Measurements from ENCODE around the gene VAMP8. TPM values are rescaled to one million over a fixed set of nuclear protein-coding genes. Genes with fewer than 3 reads are reported as not detected.
"Not testable (repeated sequence)": the region's sequence is repeated elsewhere in the genome, so short reads cannot be mapped to it uniquely, and the experiment has no call there.

VAMP8 gene
- total RNA-seq, 1 experiment from 2014 or later = 5.1 TPM

DNA sequence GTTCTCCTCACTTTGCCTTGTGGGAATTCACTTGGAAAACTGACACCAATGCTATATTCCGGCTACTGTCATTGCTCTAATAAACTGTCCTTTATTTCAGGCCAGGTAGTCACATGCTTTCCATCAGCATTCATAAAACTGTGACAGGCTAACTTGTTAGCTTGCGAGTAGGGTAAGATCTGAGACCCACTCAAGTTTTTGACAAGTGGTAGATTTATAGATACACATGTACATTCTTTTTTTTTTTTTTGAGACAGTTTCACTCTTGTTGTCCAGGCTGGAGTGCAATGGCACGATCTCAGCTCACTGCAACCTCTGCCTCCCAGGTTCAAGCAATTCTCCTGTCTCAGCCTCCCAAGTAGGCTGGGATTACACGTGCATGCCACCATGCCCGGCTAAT is 40.3 kb downstream of the VAMP8 start:
- not testable (repeated sequence) for DNase-seq (ENCODE audit: low read depth)

DNA sequence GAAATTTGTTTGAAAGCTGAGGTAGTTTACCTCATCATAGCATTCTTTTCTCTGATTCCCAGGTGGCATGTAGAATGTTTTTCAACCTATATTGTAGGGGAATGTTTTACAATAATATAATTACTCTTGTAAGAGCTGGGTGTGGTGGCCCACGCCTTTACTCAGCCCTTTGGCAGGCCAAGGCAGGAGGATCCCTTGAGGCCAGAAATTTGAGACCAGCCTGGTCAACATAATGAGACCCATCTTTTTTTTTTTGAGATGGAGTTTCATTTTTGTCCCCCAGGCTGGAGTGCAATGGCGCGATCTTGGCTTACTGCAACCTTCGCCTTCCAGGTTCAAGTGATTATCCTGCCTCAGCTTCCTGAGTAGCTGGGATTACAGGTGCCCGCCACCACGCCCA is 42.2 kb downstream of the VAMP8 start:
- no peak for DNase-seq (ENCODE audit: low read depth)

DNA sequence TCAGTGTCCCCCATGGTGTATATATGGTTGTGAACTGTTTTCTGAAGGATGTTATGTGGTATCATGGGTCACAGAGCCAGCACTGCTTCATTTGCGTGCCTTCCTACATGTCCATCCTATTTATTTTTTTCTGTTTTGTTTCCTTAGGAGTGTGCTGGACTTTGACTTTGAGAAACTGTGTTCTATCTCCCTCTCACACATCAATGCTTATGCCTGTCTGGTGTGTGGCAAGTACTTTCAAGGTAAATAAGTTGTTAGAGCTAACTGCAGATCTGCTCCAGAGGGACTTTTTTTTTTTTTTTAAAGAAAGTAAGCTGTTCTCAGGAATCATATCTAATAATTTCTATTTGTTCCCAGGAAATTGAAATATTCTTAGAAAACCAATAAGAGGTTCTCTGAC is 44.0 kb downstream of the VAMP8 start:
- DNase-seq (ENCODE audit: low read depth) = no peak

DNA sequence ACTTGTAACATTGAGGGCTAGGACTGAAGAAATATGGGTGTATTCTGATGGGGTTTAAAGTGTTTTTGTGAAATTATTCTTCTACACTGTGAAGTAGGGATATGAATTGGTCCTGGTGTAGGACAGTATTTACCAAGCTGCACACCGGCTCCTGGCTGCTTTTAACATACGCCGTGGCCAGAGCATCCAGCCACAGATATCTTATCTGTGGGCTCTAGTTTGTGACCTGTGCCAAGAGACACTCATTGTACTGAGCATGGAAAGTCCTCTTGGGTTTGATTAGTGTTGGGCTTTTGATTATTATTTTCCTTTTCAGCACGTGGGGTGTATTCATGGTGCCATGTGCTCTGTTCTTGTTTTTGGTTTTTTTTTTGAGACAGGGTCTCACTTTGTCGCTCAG is 46.6 kb downstream of the VAMP8 start:
- DNase-seq (ENCODE audit: low read depth) = no peak

DNA sequence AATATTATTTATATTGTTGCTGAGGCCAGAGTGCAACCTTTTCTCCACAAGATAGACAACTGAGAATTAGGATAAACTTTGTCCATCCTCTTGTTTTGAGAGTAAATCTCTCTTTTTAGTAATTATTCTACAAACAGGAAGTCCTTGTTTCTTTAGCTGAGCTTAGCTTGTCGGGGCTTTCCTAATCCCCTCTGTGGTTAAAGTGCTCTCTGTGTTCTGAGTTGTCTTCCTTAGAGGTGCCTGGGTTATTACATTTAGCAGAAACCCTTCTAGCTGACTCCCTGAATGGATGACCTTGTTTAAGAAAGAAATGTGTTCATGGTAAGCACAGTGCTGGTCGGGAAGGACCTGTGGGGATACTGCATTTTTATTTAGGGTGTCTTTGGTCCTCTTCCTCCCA is 51.3 kb downstream of the VAMP8 start:
- no peak for DNase-seq (ENCODE audit: low read depth)

GRCh38 chr2:85631316-85631715 is 53.9 kb downstream of the VAMP8 start:
- DNase-seq (ENCODE audit: low read depth) = no peak

Small RNAs within 50 kb of the gene (small RNA-seq; reads per million reads assigned to genes)
- gene RN7SL126P = not detected

Other genes starting within 250 kb of the VAMP8 start
- 64.2 and 73.7 TPM in 2 replicates for gene TGOLN2, start 249.6 kb upstream of the VAMP8 start, total RNA-seq (2014; rRNA removed; shearing (Covaris generic))
- gene RETSAT, start 223.1 kb upstream of the VAMP8 start, total RNA-seq (2014; rRNA removed; shearing (Covaris generic)) = 26.9 and 27.3 TPM in 2 replicates
- 11.4 TPM in 2 replicates for gene ELMOD3, start 222.8 kb upstream of the VAMP8 start, total RNA-seq (2014; rRNA removed; shearing (Covaris generic))
- gene CAPG, start 167.2 kb upstream of the VAMP8 start, total RNA-seq (2014; rRNA removed; shearing (Covaris generic)) = 349 and 399 TPM in 2 replicates
- 0.26 TPM in 1 of 2 replicates, not detected in the other for gene SH2D6, start 158.9 kb upstream of the VAMP8 start, total RNA-seq (2014; rRNA removed; shearing (Covaris generic))
- 82.1 and 140 TPM in 2 replicates for gene MAT2A, start 38.4 kb upstream of the VAMP8 start, total RNA-seq (2014; rRNA removed; shearing (Covaris generic))
- gene GGCX, start 16.1 kb upstream of the VAMP8 start, total RNA-seq (2014; rRNA removed; shearing (Covaris generic)) = 37.8 and 41.9 TPM in 2 replicates
- not detected in 2 replicates for gene VAMP5, start 6.8 kb downstream of the VAMP8 start, total RNA-seq (2014; rRNA removed; shearing (Covaris generic))
- gene RNF181, start 18.2 kb downstream of the VAMP8 start, total RNA-seq (2014; rRNA removed; shearing (Covaris generic)) = 192 and 302 TPM in 2 replicates
- gene TMEM150A, start 25.1 kb downstream of the VAMP8 start, total RNA-seq (2014; rRNA removed; shearing (Covaris generic)) = 7.0 and 9.7 TPM in 2 replicates
- gene C2orf68, start 34.5 kb downstream of the VAMP8 start, total RNA-seq (2014; rRNA removed; shearing (Covaris generic)) = 26.5 and 31.4 TPM in 2 replicates
- gene USP39, start 38.6 kb downstream of the VAMP8 start, total RNA-seq (2014; rRNA removed; shearing (Covaris generic)) = 87.9 and 95.0 TPM in 2 replicates
- not detected in 2 replicates for gene SFTPB, start 90.6 kb downstream of the VAMP8 start, total RNA-seq (2014; rRNA removed; shearing (Covaris generic))
- not detected in 2 replicates for gene GNLY, start 116.8 kb downstream of the VAMP8 start, total RNA-seq (2014; rRNA removed; shearing (Covaris generic))
- 2.1 and 3.8 TPM in 2 replicates for gene ATOH8, start 176.4 kb downstream of the VAMP8 start, total RNA-seq (2014; rRNA removed; shearing (Covaris generic))

Measured in HT1080 (cell line).